ENCODE results near the gene SLC12A7.
"Not testable (repeated sequence)": the region's sequence is repeated elsewhere in the genome, so short reads cannot be mapped to it uniquely, and the experiment has no call there.

DNA sequence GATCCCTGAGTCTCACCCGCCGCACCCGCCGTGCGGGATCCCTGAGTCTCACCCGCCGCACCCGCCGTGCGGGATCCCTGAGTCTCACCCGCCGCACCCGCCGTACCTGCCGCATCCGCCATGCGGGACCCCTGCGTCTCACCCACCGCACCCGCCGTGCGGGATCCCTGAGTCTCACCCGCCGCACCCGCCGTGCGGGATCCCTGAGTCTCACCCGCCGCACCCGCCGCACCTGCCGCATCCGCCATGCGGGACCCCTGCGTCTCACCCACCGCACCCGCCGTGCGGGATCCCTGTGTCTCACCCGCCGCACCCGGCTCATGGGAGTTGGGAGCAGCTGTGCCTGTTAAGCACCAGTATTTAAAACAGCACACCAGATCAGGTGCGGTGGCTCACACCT lies 50.6 kb downstream of the SLC12A7 start:
- TF ChIP-seq, protein P1, sequence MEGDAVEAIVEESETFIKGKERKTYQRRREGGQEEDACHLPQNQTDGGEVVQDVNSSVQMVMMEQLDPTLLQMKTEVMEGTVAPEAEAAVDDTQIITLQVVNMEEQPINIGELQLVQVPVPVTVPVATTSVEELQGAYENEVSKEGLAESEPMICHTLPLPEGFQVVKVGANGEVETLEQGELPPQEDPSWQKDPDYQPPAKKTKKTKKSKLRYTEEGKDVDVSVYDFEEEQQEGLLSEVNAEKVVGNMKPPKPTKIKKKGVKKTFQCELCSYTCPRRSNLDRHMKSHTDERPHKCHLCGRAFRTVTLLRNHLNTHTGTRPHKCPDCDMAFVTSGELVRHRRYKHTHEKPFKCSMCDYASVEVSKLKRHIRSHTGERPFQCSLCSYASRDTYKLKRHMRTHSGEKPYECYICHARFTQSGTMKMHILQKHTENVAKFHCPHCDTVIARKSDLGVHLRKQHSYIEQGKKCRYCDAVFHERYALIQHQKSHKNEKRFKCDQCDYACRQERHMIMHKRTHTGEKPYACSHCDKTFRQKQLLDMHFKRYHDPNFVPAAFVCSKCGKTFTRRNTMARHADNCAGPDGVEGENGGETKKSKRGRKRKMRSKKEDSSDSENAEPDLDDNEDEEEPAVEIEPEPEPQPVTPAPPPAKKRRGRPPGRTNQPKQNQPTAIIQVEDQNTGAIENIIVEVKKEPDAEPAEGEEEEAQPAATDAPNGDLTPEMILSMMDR (conservative IDR thresholded peaks at IDR 0.05; ENCODE audit: low read depth, low read length): not testable (repeated sequence)
- not testable (repeated sequence) for TF ChIP-seq EZH2phosphoT487 (IDR thresholded peaks at IDR 0.05; ENCODE audit: borderline replicate concordance, low read length); EZH2 (IDR thresholded peaks at IDR 0.05; ENCODE audit: low read length, unreplicated experiment)

All from PC-3 (cell line).